Sciatic nerve (tissue), 2 donors: ENCODE measurements around the gene WDR48. TPM values are rescaled to one million over a fixed set of nuclear protein-coding genes. Genes with fewer than 3 reads are reported as not detected.
A peak's percentile ranks its signal among the peaks of the same experiment; 100 is the strongest.

Experiments used
- ATAC-seq: fragments of 200-7000 bp; cut with Tn5 transposase; one replicate; pipeline ENCODE4 v1.9.1; 2020; ENCODE audit warnings: mild to moderate bottlenecking, moderate library complexity
- DNase-seq: peaks from one replicate; pipeline ENCODE4 v3.0.0-alpha.2; 2020; ENCODE audit warnings: low spot score
- intact Hi-C: fragments of 100-400 bp; cut with DNase I; formaldehyde crosslinking; loops from one replicate; pipeline ENCODE4 v1.14.2; 2022
- total RNA-seq: library from RNA; stranded (reverse); fragmentation: NEBNext Ultra II Directional; extraction: Animal tissue kit (Norgen Biotek cat#: 25700); gene quantifications from one replicate; pipeline ENCODE4 v1.2.1, GENCODE V29; 2021
- donor health status: DM: no; HTN: no; CAD: no.
- donor health status: DM: no; HTN: no; CAD: no.

WDR48 gene
- total RNA-seq: 49.1 TPM

GRCh38 chr3:39051649-39052561, at the start of gene WDR48, which contains the start of gene SCN11A:
WDR48 (plus strand) TSS chr3:39052016; CDS start chr3:39052026, 10 bp downstream.
SCN11A (minus strand) TSS chr3:39051944; CDS start chr3:38950362, 101,582 bp downstream.
- intact Hi-C loops: no loop called here
- ATAC-seq (peak; percentile 100), DNase-seq (peak; percentile 97)

GRCh38 chr3:39005295-39005694, 46.5 kb upstream of the WDR48 start:
- no peak for ATAC-seq
- intact Hi-C loops: no loop called here
- no peak for DNase-seq

GRCh38 chr3:39011191-39011736, 40.6 kb upstream of the WDR48 start:
- intact Hi-C loops: no loop called here
- ATAC-seq: no peak
- DNase-seq: no peak

DNA sequence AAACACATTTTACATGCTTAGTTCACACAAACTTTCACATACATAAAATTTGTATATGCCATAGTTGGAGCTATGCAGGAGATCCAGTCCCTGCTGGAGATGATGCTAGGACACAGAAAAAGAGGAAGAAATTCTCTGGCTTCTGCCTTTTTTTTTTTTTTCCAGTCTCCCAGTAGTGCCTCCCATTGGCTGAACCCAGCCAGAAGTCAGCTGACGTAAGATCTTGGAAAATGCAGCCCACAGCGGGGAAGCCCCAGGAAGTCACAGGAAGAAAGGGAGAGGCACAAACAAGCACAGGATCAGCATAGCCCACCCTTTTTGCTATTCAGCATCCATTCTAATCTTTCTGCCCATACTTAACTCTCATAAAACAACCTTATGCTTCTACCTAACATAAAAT, 38.5 kb upstream of the WDR48 start:
- no peak for ATAC-seq
- intact Hi-C loops: no loop called here
- DNase-seq: no peak

GRCh38 chr3:39013921-39014509, 37.8 kb upstream of the WDR48 start:
- ATAC-seq (no peak), DNase-seq (no peak)
- intact Hi-C loops: no loop called here

DNA sequence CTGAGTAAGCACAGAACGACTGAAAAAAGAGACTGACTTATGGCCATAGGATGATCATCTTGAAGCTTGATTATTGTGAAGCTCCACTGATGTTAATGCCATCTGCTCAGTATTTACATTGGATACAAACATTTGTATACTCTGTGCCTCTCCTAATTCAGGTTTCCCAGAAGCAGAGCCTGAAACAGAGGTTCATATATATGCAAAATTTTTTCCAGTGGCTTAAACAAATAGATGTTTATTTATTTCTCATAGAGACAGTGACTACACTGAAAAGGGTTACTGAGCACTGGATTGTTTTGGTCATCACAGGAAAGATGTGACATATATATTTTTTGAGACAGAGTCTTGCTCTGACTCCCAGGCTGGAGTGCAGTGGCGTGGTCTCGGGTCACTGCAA, 36.4 kb upstream of the WDR48 start:
- no peak for ATAC-seq
- intact Hi-C loops: no loop called here

GRCh38 chr3:39019299-39019698, 32.5 kb upstream of the WDR48 start:
- intact Hi-C loops: no loop called here
- no peak for ATAC-seq
- no peak for DNase-seq

More for the DNA sequence above, 36.4 kb upstream of the WDR48 start:
- no peak for DNase-seq

GRCh38 chr3:39021029-39021428, 30.8 kb upstream of the WDR48 start:
- intact Hi-C loops: no loop called here
- no peak for ATAC-seq
- DNase-seq: no peak

DNA sequence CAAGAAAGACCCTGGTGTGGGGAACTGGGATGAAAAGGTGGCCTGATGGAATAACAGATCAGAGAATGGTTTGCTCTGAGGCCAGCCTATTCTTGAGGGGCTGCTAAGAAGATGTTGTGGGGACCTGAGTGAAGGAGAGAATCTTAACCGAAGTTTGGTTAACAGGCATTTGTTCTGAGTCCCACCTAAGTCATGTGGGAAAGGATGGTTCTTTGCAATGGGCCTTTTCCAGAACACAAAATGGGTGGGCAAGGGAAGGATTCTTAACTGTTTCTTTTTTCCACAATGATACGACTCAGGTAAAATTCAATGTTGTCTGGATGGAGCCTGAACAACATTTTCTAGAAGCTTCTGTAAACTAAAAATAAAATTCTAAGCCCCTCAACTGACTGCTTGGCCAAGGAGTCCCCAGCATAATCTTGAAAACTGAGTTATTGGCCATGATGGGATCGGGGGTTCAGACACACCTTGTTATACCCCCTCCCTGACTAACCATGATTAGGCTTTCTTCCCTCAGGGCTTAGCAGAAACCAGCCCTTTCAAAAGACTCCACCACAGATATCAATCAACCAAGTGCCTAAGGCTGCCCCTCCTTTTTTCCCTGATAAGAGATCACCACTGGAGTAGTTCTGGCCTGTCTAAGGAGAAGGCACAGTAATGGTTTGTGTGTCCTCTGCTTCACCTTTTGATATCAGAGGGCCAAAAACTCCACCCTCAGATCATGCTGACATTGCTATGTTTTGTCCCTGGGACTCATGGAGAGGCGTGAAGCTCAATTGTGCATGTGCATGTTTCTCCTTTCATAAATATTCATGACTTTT, 30.1 kb upstream of the WDR48 start:
- DNase-seq: no peak
- intact Hi-C loops: no loop called here
- no peak for ATAC-seq

DNA sequence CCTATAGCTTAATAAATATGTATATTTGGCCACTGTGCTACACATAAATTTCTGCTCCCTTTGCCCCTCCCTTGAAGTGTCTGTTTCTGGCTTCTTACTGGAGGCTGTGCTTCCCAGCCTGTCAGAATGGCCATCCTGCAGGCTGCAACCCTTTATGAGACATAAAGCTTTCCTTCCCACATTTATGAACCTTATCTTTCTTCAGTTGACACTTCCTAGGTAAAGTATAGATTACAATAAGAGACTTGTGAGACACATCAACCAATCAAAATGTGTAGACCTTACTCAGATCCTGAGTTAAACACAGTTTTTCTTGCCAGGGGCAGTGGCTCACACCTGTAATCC, 29.6 kb upstream of the WDR48 start:
- intact Hi-C loops: no loop called here
- DNase-seq (no peak), ATAC-seq (no peak)

DNA sequence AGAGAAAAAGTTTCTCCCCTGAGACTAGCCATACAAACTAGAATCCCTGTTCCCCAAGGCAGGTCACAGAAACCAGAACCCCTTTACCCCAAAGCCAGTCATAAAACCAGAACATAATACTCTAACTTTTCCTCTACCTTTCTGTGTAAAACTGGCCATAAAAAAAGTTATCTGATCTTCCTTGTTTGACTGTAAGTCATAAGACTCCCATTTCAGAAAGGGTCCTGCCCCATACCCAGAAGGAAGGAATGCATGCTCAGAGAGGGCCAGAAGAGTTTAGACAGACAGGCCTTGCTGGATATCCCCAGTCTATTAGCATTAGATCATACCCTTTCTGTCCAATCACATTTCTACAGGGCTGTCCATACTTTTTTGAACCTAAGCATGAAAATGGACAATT, 27.3 kb upstream of the WDR48 start:
- intact Hi-C loops: no loop called here
- DNase-seq (no peak), ATAC-seq (no peak)

GRCh38 chr3:39025222-39025970, 26.4 kb upstream of the WDR48 start:
- ATAC-seq (peak; percentile 42), DNase-seq (no peak)
- intact Hi-C loops: no loop called here

DNA sequence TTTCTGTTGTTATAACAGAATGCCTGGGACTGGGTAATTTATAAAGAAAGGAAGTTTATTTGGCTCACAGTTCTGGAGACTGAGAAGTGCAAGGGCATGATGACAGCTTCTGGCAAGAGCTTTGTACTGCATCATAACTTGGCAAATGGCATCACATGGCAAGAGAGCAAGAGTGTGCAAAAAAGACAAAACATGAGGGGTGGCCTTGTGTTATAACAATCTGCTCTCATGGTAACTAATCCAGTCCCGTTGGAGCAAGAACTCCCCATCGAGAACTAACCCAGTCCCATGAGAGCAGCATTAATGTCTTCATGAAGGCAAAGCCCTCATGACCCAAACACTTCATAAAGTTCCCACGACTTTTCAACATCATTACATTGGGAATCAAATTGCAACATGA, 23.3 kb upstream of the WDR48 start:
- intact Hi-C loops: no loop called here
- DNase-seq (no peak), ATAC-seq (no peak)

GRCh38 chr3:39029556-39029955, 22.3 kb upstream of the WDR48 start:
- DNase-seq (no peak), ATAC-seq (no peak)
- intact Hi-C loops: no loop called here

DNA sequence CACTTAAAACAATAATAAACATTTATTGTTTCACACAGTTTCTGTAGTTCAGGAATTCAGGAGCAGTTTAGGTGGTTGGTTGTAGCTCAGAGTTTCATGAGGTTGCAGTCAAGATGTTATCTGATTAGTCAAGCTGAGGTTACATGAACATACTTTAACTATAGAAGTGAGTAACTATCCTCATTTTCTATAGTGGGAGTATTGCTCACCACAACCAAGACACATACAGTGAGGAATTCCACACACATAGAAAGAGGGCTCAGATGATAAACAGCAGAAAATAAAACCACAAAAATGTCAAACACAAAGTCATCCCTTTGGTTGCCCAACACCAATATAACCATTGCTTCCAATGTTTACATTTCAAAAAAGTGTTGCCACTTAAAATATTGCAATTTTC, 13.7 kb upstream of the WDR48 start:
- DNase-seq (no peak), ATAC-seq (no peak)
- intact Hi-C loops: no loop called here

- intact Hi-C loops: no loop called here
- ATAC-seq: no peak
- DNase-seq: no peak
Observed at GRCh38 chr3:39050029-39050428, 1.8 kb upstream of the WDR48 start.

- DNase-seq (no peak), ATAC-seq (no peak)
- intact Hi-C loops: no loop called here
Observed at GRCh38 chr3:39052583-39052982, 767 bp downstream of the WDR48 start.

DNA sequence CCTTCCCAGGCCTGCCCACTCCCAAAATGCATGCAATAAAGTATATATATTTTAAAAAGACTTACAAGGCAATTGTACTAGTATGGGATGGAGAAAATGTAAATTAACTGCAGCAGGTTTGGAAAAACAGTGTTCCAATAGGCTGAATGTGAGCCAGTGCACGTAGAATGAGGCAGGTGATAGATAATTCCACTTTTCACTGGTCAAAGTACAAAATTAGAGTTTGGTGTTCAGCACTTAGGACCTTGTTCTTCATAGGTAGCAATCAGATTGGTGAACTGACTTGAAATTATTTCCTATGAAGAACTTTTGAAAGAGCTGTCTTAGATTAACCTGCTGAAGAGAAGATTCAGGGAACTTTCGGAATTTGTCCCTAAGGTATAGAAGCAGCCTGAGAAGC, 1.9 kb downstream of the WDR48 start:
- ATAC-seq (no peak), DNase-seq (no peak)
- intact Hi-C loops: no loop called here

GRCh38 chr3:39056151-39056550, 4.3 kb downstream of the WDR48 start:
- DNase-seq (no peak), ATAC-seq (no peak)
- intact Hi-C loops: no loop called here
